GM19351 (cell line): Measurements from ENCODE around the gene DNAH10.

Experiments
- ATAC-seq: cut with Tn5 transposase; IDR thresholded peaks from one replicate; pipeline ENCODE4 v1.9.1; 2021; ENCODE audit warnings: mild to moderate bottlenecking, moderate library complexity; ENCODE audit not compliant: unreplicated experiment

Gene DNAH10

DNA sequence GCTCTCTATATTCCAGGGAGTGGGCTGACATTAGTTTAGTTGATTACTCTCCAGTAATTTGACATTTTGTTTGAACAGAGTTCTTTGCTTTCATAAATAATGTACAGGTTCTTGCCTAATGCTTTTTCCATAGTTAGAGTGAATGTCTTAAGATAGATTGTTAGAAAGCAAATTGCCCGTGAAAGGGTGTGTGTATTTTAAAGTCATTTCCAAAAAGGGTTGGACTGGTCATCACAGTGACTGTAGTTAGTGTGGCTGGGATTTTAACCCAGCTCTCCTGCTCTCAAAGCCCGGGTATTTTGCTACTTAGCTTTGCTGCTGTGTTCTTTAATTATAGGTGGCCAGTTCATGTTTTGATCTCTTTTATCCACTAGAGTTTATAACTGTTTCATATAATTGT is 74.2 kb downstream of the DNAH10 start:
- ATAC-seq: no peak

DNA sequence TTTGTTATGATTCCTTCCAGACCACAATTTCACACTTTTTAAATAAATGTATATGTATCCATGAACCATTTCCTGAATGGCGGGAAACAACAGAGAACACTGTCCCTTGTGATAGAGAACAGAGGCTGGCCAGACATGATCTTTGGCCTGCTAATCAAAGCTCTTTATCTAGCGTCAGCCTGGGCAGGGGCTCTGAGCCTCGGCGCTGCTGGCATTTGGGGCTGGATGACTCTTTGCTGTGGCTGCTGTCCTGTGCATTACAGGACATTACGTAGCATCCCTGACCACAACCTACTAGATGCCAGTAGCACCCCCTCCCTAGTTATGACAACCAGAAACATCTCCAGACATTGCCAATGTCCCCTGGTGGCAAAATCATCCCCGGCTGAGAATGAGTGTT is 77.7 kb downstream of the DNAH10 start:
- ATAC-seq: no peak

DNA sequence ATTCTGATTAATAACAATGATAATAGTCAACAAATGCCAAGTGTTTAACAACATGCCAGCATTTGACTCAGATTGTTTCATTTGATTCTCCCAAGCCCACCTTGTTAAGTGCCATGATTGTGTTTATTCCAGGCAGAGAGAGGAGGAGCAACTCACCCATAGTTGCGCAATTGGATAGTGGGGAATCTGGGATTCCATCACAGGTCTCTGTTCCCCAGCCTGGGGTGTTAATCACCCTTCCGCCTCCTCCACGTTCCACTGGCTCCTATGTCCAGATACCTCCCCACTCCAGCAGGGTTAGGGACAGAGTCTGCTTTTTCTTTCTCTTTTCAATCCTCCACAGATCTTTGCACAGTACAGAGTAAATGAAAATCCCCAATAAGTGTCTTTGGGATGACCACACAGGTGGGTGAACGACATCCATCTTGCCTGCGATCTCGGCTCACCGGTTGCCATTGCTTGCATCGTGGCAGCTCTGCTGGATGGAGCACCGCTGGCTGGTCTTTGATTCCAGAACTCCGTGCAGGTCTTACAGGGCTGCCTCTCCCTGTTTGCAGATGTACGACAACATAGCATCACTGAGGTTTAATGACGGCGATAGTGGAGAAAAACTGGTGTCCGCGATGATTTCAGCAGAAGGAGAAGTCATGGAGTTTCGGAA is 78.8 kb downstream of the DNAH10 start:
- no peak for ATAC-seq

DNA sequence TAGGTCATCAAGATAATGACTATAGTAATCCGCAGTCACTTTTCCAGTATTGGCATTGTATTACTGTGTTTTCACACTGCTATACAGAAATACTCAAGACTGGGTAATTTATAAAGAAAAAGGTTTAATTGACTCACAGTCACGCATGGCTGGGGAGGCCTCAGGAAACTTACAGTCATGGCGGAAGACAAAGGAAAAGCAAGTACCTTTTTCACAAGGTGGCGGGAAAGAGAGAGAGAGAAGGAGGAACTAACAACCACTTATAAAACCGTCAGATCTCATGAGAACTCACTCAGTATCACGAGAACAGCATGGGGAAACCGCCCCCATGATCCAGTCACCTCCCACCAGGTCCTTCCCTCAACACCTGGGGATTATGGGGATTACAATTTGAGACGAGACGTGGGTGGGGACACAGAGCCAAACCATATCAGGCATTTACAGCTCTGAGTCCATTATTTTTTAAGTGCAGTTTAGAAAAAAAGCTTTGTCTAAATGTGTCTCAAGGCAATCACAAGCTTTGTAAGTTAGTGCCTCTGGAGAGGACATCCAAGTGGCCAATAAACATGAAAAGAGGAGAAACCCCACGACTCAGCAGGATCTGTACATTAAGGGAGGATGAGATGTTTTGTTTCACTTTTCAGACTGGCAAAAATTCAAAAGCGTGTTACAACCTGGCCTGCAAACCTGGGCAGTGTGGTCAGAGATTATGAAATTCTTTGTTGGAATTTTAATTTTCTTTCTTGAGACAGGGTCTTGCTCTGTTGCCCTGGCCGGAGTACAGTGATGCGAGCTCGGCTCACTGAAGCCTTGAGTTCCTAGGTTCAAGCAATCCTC is 82.0 kb downstream of the DNAH10 start:
- ATAC-seq: no peak

DNA sequence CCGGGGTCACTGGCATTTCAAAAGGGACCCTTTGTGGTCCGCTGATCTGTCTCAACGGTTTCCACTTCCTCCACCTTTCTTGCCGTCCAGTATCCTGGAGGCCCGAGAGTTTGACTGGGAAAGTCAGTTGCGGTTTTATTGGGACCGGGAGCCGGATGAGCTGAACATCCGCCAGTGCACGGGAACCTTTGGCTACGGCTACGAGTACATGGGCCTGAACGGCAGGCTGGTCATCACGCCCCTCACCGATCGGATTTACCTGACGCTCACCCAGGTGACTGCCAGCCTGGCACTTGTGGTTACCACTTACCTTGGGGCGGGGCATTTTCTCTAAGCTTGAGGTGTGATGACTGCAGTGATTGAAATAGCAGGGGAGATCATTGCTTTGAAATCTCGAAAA is 83.8 kb downstream of the DNAH10 start:
- ATAC-seq: no peak

DNA sequence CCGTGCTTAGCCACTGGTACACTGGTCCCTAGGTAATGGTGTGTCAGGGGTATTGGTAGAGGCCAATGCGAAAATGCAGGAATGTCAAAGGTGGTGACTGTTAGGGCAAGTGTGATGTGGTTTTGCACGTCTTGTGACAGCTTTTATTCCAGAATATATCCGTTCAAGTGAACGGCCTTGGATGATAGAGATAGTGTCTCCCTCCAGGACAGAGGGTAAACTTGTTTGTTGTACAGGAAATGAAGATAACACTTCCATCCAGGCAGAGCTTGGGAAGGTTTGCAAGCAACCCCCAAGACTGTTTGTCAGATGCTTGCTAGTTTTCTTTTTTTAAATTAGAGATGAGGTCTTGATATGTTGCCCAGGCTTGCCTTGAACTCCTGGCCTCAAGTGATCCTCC is 84.2 kb downstream of the DNAH10 start:
- ATAC-seq: no peak

DNA sequence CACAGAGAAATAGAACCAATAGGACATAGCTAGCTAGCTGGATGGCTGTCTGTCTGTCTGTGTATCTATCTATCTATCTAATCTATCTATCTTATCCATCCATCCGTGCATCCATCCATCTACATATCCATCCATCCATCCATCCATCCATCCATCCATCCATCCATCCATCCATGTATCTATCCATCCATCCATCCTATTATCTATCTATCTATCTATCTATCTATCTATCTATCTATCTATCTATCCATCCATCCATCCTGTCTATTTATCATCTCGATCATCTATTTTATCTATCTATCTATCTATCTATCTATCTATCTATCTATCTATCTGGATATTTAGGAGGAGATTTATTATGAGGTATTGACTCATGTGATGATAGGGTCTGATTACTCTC is 84.9 kb downstream of the DNAH10 start:
- no peak for ATAC-seq

DNA sequence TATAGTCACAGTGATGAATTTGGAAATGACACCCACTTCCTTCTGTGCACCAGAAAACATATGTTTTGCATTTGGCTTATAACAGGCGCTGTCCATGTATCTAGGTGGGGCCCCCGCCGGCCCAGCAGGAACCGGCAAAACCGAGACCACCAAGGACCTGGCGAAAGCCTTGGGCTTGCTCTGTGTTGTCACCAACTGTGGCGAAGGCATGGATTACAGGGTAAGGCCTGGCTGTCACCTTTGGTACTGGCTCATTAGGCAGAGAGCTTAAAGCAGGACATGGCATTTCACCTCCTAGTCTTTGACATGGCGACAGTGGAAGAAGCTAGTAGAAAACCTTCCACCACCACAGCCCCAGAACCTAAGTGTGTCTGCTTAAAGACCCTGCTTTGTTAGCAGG is 85.8 kb downstream of the DNAH10 start:
- ATAC-seq: no peak

DNA sequence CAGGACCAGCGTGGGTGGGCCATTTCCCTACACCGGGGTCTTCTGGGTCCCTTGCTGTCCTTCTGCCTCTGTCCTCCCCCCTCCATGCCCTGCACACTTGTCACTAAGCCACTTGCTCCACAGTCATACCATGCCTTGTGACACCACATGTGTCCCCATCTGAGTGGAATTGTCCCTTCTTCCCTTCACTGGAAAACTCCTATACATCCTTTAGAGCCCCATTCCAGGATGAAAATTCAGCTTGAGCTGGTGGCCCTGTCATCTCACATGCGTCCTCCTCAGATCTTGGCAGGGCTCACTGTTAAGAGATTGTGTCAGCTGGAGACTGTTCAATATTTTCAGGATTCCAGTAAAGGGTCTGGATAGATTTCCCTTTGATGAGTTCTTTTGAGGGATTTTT is 87.4 kb downstream of the DNAH10 start:
- ATAC-seq: no peak

DNA sequence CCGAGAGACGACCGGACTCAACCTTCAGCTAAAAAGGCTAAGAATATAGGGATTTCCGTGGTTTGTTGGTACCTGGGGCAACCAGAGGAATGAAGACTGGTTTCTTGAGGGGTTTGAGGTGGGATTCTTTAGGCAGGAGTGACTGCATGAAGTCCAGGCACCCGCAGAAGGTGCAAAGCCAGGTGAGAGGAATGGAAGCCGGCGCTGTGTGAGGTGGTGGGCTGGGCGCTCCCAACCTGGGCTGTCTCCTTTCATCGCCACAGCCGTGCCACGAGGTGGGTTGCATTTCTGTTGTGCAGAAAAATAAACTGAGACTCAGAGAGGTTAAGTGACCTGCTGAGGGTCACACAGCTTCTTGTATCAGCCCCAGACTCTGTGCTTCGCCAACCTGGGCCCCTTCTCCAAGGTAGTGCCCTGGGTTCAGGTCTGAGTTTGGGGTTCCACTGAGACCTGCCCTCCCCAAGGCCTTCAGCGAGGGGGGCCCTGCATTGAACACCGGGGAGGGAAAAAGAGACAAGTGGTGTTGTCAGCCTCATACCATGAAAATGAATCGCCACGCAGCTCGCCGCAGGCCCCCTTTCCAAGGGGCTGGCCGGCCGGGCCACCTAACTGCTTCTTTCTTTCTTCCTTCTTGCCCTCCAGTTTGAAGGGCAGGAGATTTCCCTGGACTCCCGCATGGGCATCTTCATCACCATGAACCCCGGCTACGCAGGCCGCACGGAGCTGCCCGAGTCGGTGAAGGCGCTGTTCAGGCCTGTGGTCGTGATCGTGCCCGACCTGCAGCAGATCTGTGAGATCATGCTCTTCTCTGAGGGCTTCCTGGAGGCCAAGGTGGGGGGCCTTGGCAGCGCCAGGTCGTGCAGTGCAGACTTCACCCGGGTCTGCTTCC is 88.4 kb downstream of the DNAH10 start:
- ATAC-seq: no peak

DNA sequence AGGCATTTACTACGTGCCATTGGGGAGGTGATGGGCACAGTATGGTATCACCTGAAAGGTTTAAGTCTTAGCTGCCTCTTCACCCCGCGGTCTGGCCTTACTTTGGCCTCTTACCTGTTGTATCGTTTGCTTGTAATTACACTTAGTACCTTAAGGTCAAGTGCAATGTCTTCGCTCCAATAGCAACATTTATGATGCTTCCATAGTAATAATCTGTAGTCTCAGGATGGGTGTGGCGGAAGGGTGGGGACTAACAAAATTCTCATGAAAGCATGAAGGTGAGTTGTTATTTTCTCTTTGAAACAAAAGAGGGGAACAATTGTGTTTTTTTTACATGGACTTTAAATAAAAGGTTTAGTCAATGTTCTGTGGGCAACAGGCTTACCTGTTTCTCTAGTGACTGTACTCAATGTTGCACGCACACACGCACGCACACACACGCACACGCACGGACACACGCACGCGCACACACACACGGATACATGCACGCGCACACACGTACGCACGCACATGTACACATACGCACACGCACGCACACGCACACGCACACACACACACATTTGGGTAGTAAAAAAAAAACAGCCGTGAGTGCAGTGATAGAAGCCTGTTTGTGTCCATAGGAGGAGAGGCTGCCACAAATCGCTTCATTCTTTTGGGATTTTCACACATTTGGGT is 91.4 kb downstream of the DNAH10 start:
- ATAC-seq: no peak

DNA sequence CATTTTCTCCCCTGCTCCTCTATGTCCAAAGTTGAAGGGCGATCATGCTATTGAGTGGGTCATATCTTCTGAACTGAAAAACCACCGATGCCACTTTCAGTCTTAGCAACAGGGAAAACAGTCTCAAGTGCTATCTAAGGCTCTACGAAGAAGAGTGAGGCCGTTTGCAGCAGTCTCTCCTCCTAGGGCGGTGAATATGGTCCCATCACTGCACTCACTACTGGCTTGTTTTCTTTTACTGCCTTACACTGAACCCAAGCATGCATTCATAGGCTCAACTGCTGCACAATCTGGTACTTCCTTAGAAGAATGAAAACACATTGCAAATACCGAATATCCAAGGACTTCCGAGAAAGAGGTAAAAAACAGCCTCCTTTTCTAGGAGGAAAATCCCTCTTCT is 92.1 kb downstream of the DNAH10 start:
- ATAC-seq: no peak

DNA sequence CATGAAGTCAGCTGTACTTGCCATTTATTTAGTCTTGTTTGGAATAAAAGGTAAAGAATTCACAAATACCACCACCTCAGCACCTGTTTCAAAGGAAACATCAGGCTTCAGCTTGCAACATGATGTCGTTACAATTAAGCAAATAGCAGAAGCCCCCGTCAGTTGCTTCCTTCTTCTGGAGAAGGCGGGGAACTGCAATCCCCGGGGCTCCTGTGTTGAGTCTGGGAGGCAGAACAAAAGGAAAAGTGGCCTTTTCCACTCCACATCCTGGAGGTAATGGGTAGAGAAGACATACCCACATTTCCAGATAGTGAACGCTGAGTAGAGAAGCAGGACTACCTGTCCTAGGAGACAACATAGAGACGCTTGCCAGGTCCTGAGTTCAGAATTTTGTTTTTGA is 92.8 kb downstream of the DNAH10 start:
- ATAC-seq: no peak

DNA sequence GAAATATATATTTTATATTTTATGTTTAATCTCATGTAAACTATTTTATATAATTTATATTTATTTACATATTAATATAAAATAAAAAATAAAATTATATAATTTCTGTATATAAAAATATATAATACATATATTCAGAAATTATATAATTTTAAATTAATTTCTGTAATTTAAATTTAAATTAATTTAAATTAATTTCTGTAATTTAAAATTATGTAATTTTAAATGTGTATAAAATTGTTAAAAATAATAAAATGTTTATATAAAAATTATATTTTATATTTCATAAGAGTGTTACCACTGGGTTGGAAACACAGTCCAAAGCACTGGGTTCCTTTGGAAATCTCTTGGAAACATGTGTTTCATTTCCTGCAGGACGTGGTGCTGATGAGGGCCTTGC is 94.6 kb downstream of the DNAH10 start:
- no peak for ATAC-seq

DNA sequence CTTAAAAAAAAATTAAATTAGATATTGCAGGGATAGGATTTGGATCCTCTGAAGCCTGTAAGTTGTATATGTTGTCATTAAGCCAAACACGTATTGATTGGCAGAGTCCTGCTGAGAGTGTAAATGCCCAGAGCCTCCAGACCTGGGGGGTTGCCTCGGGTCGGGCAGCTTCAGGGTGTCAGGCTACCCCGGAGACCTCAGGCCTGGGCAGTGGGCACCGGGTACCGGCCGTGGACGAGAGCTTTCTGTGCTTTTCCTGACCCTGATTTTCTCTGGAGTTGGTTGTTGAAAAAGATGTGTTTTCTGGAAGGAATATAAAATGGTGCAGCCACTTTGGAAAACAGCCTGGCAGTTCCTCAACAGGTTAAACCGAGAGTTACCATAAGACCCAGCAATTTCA is 96.1 kb downstream of the DNAH10 start:
- ATAC-seq: no peak

DNA sequence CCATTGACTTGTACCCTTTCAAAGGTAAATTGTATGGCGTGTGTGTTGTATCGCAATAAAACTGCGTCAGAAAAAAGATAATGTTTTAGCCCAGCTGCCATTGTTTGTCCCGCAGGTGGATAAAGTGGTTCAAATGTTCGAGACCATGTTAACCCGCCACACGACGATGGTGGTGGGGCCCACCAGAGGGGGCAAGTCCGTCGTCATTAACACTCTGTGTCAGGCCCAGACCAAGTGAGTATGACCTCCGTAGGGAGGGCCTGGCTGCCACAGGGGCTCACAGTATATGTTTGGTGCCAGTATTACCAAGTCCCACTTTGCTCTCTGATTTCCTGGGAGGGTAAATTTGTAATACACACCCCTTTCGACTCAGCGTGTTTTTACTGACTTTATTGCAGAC is 96.9 kb downstream of the DNAH10 start:
- ATAC-seq: no peak

DNA sequence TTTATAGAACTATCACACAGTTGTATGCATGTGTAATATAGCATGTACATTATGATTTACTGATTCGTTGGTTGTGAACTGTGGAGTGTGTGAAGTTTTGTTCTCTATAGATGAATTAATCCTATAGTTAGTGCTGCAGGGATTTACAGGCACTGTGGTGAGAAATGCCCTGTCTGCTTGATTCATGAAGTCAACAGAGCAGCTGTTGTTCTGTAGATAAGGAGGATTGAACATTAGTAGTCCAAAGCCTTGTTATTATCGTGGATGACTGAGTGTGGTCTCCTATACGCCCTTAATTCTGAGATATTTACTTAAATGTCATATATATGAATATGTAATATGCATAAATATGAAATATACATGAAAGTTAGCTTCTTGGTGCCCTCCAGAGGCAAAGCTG is 98.3 kb downstream of the DNAH10 start:
- ATAC-seq: no peak

DNA sequence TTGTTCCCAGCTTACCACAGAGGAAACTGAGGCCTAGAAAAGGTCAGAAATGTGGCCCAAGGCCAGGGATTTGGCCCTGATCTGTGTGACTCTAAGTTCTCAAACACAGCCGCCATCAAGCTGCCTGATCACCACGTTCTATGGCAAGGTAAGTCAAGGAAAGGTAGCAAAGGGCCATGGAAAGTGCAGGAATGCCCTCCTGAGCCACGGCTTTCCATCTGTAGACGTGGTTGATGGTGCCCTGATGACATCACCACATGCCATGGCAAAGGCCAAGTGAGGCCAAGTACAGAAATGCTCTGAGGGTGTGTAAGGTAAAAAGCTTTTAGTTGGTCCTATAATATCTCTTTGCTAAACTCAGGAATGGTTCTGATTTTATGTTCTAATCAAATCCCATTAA is 99.3 kb downstream of the DNAH10 start:
- no peak for ATAC-seq

DNA sequence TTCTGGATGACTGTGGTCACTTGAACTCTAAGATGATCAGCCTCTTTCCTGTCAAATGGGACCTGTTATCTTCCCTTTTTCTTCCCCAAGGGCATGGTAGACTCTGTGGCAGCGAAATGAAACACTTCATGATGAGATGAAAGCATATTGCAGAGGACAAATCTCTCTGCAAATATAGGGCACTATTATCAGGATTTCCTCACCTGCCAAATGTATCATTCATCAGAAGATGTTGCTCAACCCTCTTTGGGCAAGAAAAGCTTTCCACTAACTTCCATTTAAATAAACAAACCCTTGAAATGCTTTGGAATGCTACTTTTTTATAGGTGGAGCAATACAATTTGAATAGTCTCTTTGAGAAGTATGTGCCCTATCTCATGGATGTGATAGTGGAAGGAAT is 105.0 kb downstream of the DNAH10 start:
- ATAC-seq: no peak

DNA sequence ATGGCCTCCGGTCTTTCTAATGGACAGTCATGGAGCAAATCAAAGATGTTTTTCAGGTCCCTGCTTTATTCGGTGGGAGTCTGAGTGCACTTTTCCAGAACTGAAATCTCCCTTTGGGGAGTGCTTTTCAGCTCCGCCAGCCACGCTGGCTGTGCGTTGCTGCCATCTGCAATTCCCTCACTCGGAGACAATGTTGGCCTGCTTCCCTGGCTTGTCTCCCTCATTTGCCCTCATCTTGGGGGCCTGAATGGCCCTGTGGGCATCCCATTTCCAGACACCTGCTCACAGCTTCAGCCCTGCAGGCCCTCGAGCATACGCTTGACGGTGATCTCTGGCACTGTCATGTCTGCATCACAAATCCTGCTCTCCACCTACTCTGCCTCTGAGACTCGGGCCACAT is 106.7 kb downstream of the DNAH10 start:
- no peak for ATAC-seq

DNA sequence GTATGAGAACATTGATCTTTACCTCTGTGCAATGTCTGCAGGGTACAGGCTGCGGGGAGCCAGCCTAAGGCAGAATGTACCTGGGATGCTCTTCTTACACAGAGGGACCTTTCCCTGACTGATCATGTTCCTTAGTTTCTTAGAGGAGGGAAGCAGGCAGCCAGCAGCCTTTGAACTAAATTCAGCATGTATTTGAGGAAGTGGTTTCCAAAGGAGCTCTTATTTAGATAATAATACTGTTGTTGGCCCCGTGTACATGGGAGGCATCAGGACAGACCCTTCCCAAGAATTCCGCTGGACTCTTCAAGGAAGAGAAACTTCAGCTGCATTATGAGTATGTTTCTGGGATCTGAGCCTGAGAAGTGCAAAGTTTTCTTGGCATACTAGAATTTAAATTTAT is 111.7 kb downstream of the DNAH10 start:
- no peak for ATAC-seq
